Measurements from ENCODE around the gene METRNL. TPM values are rescaled to one million over a fixed set of nuclear protein-coding genes. Genes with fewer than 3 reads are reported as not detected.
"Not testable (repeated sequence)": the region's sequence is repeated elsewhere in the genome, so short reads cannot be mapped to it uniquely, and the experiment has no call there.

The METRNL gene
- total RNA-seq, 2 experiments from 2014 or later: 4.7 to 5.9 TPM

- no peak for DNase-seq
- peaks cover 10% of the 10 kb centered on the region for H3K9me3 Mint-ChIP-seq
- H3K4me3 Mint-ChIP-seq: no peak overlapping the region
- no peak overlapping the region for H3K27ac Mint-ChIP-seq
- H3K36me3 Mint-ChIP-seq: peaks cover 57% of the 10 kb centered on the region
- H3K27me3 Mint-ChIP-seq: no peaks in the 10 kb centered on the region
- H3K4me1 Mint-ChIP-seq: peaks cover 29% of the 10 kb centered on the region
These were observed 32.8 kb upstream of the METRNL start for GRCh38 chr17:83046448-83047181.

DNA sequence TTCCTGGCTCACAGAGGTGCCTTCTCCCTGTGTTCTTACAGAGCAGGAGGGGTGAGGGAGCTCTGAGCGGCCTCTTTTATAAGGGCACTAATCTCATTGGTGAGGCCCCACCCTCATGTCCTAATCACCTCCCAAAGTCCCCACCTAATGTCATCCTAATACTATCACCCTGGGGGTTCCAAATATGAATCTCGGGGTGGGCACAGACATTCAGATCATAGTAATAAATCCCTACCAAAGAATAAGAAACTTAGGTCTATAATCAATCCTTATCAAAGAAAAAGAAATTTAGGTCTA lies 32.3 kb upstream of the METRNL start:
- H3K36me3 Mint-ChIP-seq: peaks cover 52% of the 10 kb centered on the region
- no peak overlapping the region for H3K4me3 Mint-ChIP-seq
- H3K9me3 Mint-ChIP-seq: peaks cover 8% of the 10 kb centered on the region
- DNase-seq: no peak
- peaks cover 29% of the 10 kb centered on the region for H3K4me1 Mint-ChIP-seq
- H3K27ac Mint-ChIP-seq: no peak overlapping the region
- no peaks in the 10 kb centered on the region for H3K27me3 Mint-ChIP-seq

- Mint-ChIP-seq H3K27ac (peak overlapping the region; percentile 93), H3K4me1 (peaks cover 29% of the 10 kb centered on the region), H3K36me3 (peaks cover 44% of the 10 kb centered on the region), H3K4me3 (peak overlapping the region; percentile 70)
- not testable (repeated sequence) for H3K9me3 Mint-ChIP-seq, H3K27me3 Mint-ChIP-seq, DNase-seq
These were observed 31.5 kb upstream of the METRNL start for GRCh38 chr17:83047818-83048475.

DNA sequence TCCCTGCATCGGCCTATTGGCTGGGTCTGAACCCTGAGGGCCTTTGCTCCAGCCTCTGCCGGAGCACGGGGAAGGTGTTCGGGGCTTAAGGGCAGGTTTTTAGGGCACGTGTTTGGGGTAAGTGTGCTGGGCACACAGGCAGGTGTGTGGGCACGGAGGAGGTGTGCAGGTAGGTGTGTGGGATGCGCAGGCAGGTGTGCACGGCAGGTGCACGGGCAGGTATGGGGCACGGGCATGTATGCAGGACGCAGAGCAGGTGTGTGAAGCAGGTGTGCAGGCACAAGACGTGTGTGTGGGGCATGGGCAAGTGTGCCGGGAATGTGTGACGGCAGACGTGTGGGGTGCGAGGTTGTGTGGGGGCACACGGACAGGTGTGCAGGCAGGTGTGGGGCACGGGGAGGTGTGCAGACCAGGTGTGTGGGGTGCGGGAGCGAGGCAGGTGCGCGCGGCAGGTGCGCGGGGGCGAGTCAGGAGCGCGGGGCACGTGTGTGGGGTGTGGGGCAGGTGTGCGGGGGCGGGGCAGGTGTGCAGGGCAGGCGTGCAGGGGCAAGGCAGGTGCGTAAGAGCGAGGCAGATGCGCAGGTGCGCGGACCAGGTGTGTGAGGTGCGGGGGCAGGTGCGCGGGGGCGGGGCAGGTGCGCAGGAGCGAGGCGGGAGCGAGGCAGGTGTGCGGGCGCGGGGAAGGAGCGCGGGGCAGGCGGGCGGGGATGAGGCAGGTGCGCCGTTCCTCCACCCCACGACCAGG lies 28.6 kb upstream of the METRNL start:
- Mint-ChIP-seq H3K27me3 (no peaks in the 10 kb centered on the region), H3K9me3 (peaks cover 1% of the 10 kb centered on the region), H3K4me3 (peak overlapping the region; percentile 90), H3K36me3 (peaks cover 22% of the 10 kb centered on the region), H3K27ac (peak overlapping the region; percentile 89), H3K4me1 (peaks cover 37% of the 10 kb centered on the region)
- DNase-seq: peak; percentile 18

DNA sequence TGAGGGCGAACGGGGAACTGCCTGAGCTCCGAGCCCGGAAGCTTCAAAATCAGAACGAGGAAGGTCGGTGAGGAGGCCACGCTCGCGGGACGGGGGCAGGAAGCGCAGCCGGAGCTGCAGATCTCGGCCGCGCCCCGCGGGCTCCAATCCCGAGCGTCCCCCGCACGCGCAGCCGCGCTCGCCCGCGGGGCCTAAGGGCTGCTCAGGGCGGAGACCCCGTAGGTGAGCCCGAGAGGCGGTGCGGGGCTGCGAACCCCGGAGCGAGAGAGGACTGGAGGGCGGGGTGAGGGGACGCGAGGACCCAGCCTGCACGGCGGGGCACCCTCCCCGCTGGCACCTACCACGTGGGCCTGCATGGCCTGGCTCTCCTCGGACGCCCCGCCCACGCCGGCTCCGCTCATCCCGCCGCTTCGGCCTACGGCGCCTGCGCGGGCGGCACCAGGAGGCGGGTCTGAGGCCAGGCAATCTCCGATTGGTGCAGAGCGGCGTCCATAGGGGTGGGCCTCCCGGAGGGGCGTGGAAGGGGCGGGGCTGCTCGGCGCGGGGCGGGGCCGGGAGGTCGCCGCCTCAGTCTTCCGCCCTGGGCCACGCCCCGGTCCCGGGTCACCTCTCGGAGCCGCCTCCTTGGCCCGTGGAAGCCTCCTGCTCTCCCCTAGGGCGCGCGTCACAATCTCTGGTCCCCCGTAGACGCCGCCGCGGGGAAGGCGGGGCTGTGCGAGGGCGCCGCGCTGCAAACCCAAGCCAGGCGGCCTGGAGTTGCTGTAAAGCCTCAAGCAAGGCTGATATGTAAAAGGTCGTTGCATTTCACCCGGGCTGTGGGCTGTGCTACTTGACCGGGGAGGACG lies 27.8 kb upstream of the METRNL start:
- H3K9me3 Mint-ChIP-seq: peaks cover 1% of the 10 kb centered on the region

GRCh38 chr17:83052241-83052564 lies 27.2 kb upstream of the METRNL start:
- Mint-ChIP-seq H3K27ac (peak overlapping the region; percentile 89), H3K4me3 (peak overlapping the region; percentile 75), H3K9me3 (peaks cover 1% of the 10 kb centered on the region), H3K27me3 (no peaks in the 10 kb centered on the region), H3K36me3 (peaks cover 10% of the 10 kb centered on the region), H3K4me1 (peaks cover 37% of the 10 kb centered on the region)
- no peak for DNase-seq

More for the DNA sequence above, 27.8 kb upstream of the METRNL start:
- H3K36me3 Mint-ChIP-seq: peaks cover 16% of the 10 kb centered on the region
- H3K27ac Mint-ChIP-seq: peak overlapping the region; percentile 89
- H3K4me3 Mint-ChIP-seq: peak overlapping the region; percentile 90
- H3K4me1 Mint-ChIP-seq: peaks cover 37% of the 10 kb centered on the region
- H3K27me3 Mint-ChIP-seq: no peaks in the 10 kb centered on the region
- peak; percentile 100 for DNase-seq

- peaks cover 33% of the 10 kb centered on the region for H3K4me1 Mint-ChIP-seq
These were observed 26.3 kb upstream of the METRNL start for GRCh38 chr17:83053021-83053681.

GRCh38 chr17:83053739-83054451 lies 25.5 kb upstream of the METRNL start:
- Mint-ChIP-seq H3K4me1 (peaks cover 26% of the 10 kb centered on the region), H3K27ac (peak overlapping the region; percentile 94), H3K9me3 (no peaks in the 10 kb centered on the region), H3K4me3 (peak overlapping the region; percentile 68), H3K36me3 (peaks cover 3% of the 10 kb centered on the region), H3K27me3 (no peaks in the 10 kb centered on the region)
- DNase-seq: peak; percentile 53

More at GRCh38 chr17:83053021-83053681, 26.3 kb upstream of the METRNL start:
- no peaks in the 10 kb centered on the region for H3K9me3 Mint-ChIP-seq
- H3K27ac Mint-ChIP-seq: peak overlapping the region; percentile 94
- H3K4me3 Mint-ChIP-seq: no peak overlapping the region
- no peaks in the 10 kb centered on the region for H3K27me3 Mint-ChIP-seq
- peaks cover 6% of the 10 kb centered on the region for H3K36me3 Mint-ChIP-seq
- no peak for DNase-seq

DNA sequence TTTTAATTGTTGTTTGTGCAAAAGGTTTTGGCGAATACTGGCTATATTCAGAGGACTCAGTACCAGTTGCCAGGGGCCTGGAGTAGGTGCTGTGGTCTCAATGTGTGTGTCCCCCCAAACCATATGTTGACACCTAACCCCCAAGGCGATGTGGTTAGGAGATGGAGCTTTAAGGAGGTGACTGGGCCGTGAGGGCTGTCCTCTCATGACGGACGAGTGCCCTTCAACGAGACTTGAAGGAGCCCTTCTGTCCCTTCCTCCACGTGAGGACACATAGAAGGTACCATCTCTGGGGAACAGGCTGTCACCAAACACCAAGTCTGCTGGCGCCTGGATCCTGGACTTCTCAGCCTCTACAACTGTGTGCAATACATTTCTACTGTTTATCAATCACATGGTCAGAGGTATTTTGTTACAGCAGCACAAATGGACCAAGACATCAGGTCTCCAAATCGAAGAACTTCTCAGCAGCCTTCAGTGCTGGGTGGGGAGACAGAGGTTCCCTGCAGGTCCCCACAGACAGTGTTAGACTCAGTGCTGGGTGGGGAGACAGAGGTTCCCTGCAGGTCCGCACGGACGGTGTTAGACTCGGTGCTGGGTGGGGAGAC lies 24.8 kb upstream of the METRNL start:
- Mint-ChIP-seq H3K36me3 (peaks cover 3% of the 10 kb centered on the region), H3K27me3 (no peaks in the 10 kb centered on the region), H3K9me3 (no peaks in the 10 kb centered on the region), H3K4me3 (no peak overlapping the region), H3K4me1 (peaks cover 19% of the 10 kb centered on the region), H3K27ac (peak overlapping the region; percentile 26)
- no peak for DNase-seq

GRCh38 chr17:83055176-83055575 lies 24.2 kb upstream of the METRNL start:
- H3K9me3 Mint-ChIP-seq, H3K27me3 Mint-ChIP-seq, H3K4me3 Mint-ChIP-seq, DNase-seq, H3K36me3 Mint-ChIP-seq, H3K27ac Mint-ChIP-seq: not testable (repeated sequence)
- H3K4me1 Mint-ChIP-seq: peaks cover 16% of the 10 kb centered on the region

DNA sequence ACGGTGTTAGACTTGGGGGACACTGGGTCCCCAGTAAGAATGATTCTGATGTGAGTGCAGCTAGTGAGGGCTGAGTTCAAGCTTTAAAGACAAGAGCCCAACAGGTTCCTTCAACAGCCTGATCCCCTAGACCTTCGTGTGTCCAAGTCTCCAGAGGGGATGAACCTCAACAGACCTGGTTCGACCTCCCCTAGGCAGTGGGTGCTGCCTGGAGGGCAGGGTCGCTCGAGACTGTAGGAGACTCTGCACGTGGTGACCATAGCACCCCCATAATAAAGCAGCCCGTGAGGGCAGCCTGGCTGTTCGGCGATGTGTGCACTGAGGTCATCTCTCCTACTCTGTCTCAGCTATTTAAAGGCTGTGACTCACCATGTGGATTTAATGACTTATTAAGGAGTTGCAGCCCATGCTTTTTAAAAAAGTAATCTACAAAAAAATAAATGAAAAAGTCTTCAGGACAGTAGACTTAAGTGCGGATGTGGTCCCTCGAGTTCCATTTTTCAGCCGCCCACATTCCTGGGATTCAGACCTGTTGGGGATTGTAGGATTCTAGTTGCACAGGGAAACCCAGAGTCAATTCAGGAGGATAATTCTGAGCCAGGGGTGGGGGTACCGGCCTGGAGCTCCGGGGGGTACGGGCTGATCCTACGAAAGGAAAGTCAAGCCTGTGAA lies 23.4 kb upstream of the METRNL start:
- Mint-ChIP-seq H3K27ac (no peak overlapping the region), H3K36me3 (no peaks in the 10 kb centered on the region), H3K4me1 (peaks cover 10% of the 10 kb centered on the region), H3K4me3 (no peak overlapping the region), H3K9me3 (no peaks in the 10 kb centered on the region), H3K27me3 (no peaks in the 10 kb centered on the region)
- no peak for DNase-seq

GRCh38 chr17:83056583-83057396 lies 22.6 kb upstream of the METRNL start:
- no peaks in the 10 kb centered on the region for H3K27me3 Mint-ChIP-seq
- H3K4me3 Mint-ChIP-seq: no peak overlapping the region
- no peaks in the 10 kb centered on the region for H3K36me3 Mint-ChIP-seq
- peaks cover 10% of the 10 kb centered on the region for H3K4me1 Mint-ChIP-seq
- no peaks in the 10 kb centered on the region for H3K9me3 Mint-ChIP-seq
- no peak overlapping the region for H3K27ac Mint-ChIP-seq
- DNase-seq: no peak

GRCh38 chr17:83057397-83057761 lies 22.0 kb upstream of the METRNL start:
- no peaks in the 10 kb centered on the region for H3K9me3 Mint-ChIP-seq
- H3K4me1 Mint-ChIP-seq: peaks cover 10% of the 10 kb centered on the region
- H3K4me3 Mint-ChIP-seq: no peak overlapping the region
- DNase-seq: no peak
- H3K27me3 Mint-ChIP-seq: no peaks in the 10 kb centered on the region
- H3K36me3 Mint-ChIP-seq: no peaks in the 10 kb centered on the region
- no peak overlapping the region for H3K27ac Mint-ChIP-seq
